Spinal cord (tissue), 10 donors: ENCODE results near the gene ACO2. TPM values are rescaled to one million over a fixed set of nuclear protein-coding genes. Genes with fewer than 3 reads are reported as not detected.

Experiments
- DNase-seq, 6 donors: peaks; one replicate each; pipeline versions ENCODE4 v3.0.0 to v3.0.0-alpha.2; 2013 to 2015; ENCODE audit warnings: low spot score in 6 of 6, low read depth in 4 of 6
- H3K27ac ChIP-seq: one replicate; pipeline ENCODE4 v1.5.1; 2013; ENCODE audit warnings: low read depth, low read length, control low read depth
- H3K27me3 ChIP-seq: one replicate; pipeline ENCODE4 v1.6.1; 2013; ENCODE audit warnings: low read length; ENCODE audit not compliant: control insufficient read depth, insufficient read depth
- H3K36me3 ChIP-seq: one replicate; pipeline ENCODE4 v1.6.1; 2013; ENCODE audit warnings: low read length; ENCODE audit not compliant: control insufficient read depth, insufficient read depth
- H3K4me1 ChIP-seq: one replicate; pipeline ENCODE4 v1.6.1; 2013; ENCODE audit warnings: low read length; ENCODE audit not compliant: control insufficient read depth, insufficient read depth
- H3K4me3 ChIP-seq: one replicate; pipeline ENCODE4 v1.5.1; 2013; ENCODE audit warnings: low read depth, low read length, control low read depth
- H3K9me3 ChIP-seq: one replicate; pipeline ENCODE4 v1.6.1; 2013; ENCODE audit warnings: low read length; ENCODE audit not compliant: control insufficient read depth, insufficient read depth
- WGBS: methylation state at CpG from one replicate; pipeline ENCODE4 v1.1.5; 2013; ENCODE audit warnings: missing lambda C conversion rate; ENCODE audit not compliant: insufficient coverage; 5-methylcytosine and 5-hydroxymethylcytosine counted together
- polyA plus RNA-seq, 2 donors: library from polyadenylated mRNA; unstranded; fragments of 120-200 nt; gene quantifications; one replicate each; pipeline ENCODE4 v1.2.1, GENCODE V29; 2013; ENCODE audit not compliant: insufficient read length in 2 of 2
- total RNA-seq, 2 donors: library from RNA; depleted of rRNA in 1 of 2; stranded (reverse); fragments of 120-200 nt in 1 of 2; fragments of >200 nt in 1 of 2; gene quantifications; one replicate each; pipeline versions ENCODE4 v1.2.3 to v1.2.4, GENCODE V29; 2013 to 2014
- donor health status: healthy.

The ACO2 gene
- total and polyA plus RNA-seq, 4 donors, result 101 to 183 (median 147) TPM

DNA sequence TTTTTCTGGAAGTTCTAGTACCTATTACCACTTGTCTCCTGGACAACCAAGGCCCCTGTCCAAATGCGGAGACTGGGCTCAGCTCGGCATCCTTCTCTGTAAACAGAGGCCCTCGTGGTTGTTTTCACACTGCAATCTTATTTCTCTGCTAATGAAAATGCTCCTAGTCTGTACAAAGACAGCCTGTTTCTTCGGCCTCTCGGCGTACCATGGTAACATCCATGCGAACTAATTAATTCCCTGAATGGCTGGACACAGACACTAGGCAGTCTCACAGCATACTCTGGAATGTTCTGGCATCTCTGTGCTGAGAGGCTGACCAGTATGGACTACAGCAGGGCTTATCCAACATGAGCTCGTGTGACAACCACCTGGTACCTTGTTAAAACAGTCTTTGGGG is 69.7 kb downstream of the ACO2 start:
- DNase-seq, result peak in 5 of 6 donors; percentile 52 to 92 (median 79)
- Histone ChIP-seq H3K27me3 (no peaks in the 10 kb centered on the region), H3K27ac (peak overlapping the region; percentile 85), H3K9me3 (no peaks in the 10 kb centered on the region), H3K36me3 (peaks cover 41% of the 10 kb centered on the region), H3K4me3 (no peak overlapping the region), H3K4me1 (peaks cover 70% of the 10 kb centered on the region)
- 38% methylated on average over 8 of the region's 8 CpGs for WGBS

DNA sequence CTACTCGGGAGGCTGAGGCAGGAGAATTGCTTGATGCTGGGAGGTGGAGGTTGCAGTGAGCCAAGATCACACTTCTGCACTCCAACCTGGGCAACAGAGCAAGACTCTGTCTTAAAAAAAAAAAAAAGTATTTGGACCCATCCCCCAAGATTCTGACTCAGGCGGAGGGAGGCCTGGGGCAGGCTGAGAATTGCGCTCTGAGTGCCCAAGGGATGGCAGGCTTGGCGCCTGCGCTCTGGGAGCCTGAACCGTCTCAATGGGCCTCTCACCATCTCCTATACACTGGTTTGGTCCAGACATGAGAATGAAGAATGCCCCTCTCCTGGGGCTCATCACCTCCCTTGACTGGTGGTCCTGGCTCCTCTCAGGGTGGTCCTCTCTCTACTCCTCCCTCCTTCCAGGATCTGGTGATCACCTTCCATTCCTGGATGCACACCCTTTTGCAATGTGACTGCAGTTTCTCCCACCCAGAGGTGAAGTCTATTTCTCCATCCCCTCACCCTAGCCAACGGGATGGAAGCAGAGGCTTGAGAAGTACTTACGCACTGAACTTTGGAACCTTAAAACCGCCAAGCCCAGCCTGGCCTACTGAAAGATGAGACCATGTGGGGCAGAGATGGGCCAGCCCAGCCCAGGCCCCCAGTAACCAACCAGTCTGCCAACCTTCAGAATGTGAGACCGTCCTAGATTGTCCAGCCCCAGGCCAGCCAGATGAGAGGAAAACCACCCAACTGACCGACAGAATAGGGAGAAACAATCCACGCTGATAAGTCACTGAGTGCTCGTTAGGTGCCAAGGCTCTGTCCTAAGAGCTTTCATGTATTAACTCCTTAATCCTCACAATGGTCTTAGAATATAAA is 70.5 kb downstream of the ACO2 start:
- DNase-seq, result no peak
- H3K4me3 ChIP-seq, result no peak overlapping the region
- WGBS, result 61% methylated on average over 12 of the region's 13 CpGs
- peaks cover 34% of the 10 kb centered on the region for H3K36me3 ChIP-seq
- H3K9me3 ChIP-seq, result no peaks in the 10 kb centered on the region
- H3K27ac ChIP-seq, result peak overlapping the region; percentile 85
- H3K4me1 ChIP-seq, result peaks cover 67% of the 10 kb centered on the region
- no peaks in the 10 kb centered on the region for H3K27me3 ChIP-seq

GRCh38 chr22:41540006-41540315 is 71.0 kb downstream of the ACO2 start:
- peak overlapping the region; percentile 85 for H3K27ac ChIP-seq
- H3K27me3 ChIP-seq, result no peaks in the 10 kb centered on the region
- DNase-seq, result no peak
- WGBS, result 74% methylated on average over 3 of the region's 3 CpGs
- no peak overlapping the region for H3K4me3 ChIP-seq
- no peaks in the 10 kb centered on the region for H3K9me3 ChIP-seq
- peaks cover 32% of the 10 kb centered on the region for H3K36me3 ChIP-seq
- peaks cover 68% of the 10 kb centered on the region for H3K4me1 ChIP-seq

DNA sequence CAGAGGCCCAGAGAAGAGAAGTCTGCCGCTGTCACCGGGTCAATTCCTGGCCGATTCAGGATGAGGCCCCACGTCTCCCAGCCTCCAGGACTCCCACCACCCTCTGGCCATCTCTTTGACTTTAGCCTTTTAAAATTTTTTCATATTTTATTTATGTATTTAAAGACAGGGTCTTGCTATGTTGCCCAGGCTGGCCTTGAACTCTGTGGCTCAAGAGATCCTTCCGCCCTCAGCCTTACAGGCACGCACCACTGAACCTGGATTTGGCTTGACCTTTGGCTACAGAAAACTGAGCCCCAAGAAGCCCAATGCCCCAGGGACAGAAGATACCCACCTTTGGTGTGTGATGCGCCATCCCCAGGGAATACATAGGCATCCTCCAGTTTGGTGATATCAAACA is 71.4 kb downstream of the ACO2 start:
- H3K4me3 ChIP-seq, result no peak overlapping the region
- WGBS, result 100% methylated on average over 4 of the region's 7 CpGs
- H3K4me1 ChIP-seq, result peaks cover 73% of the 10 kb centered on the region

GRCh38 chr22:41541484-41541883 is 72.6 kb downstream of the ACO2 start:
- Histone ChIP-seq H3K27me3 (no peaks in the 10 kb centered on the region), H3K9me3 (no peaks in the 10 kb centered on the region), H3K36me3 (peaks cover 27% of the 10 kb centered on the region), H3K27ac (no peak overlapping the region), H3K4me3 (no peak overlapping the region), H3K4me1 (peaks cover 76% of the 10 kb centered on the region)
- no peak for DNase-seq
- 84% methylated on average over 3 of the region's 3 CpGs for WGBS

More for the DNA sequence above, 71.4 kb downstream of the ACO2 start:
- Histone ChIP-seq H3K36me3 (peaks cover 32% of the 10 kb centered on the region), H3K9me3 (no peaks in the 10 kb centered on the region), H3K27me3 (no peaks in the 10 kb centered on the region), H3K27ac (peak overlapping the region; percentile 85)
- no peak for DNase-seq

DNA sequence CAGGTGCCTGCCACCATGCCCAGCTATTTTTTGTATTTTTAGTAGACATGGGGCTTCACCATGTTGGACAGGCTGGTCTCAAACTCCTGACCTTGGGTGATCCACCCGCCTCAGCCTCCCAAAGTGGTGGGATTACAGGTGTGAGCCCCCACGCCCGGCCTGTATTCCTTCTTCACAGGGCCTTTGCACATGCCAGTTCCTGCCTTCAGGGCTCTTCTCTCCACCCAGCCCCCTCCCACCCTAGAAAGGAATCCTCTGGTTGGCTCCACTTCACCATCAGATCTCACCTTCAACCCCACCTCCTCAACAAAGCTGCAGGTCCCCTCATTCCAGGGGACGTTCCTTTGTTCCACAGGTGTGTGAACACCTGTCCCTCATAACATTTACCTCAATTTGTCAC is 73.3 kb downstream of the ACO2 start:
- H3K9me3 ChIP-seq, result no peaks in the 10 kb centered on the region
- peaks cover 71% of the 10 kb centered on the region for H3K4me1 ChIP-seq
- H3K27me3 ChIP-seq, result no peaks in the 10 kb centered on the region
- no peak overlapping the region for H3K4me3 ChIP-seq
- peaks cover 23% of the 10 kb centered on the region for H3K36me3 ChIP-seq
- 98% methylated on average over 4 of the region's 4 CpGs for WGBS
- no peak for DNase-seq
- no peak overlapping the region for H3K27ac ChIP-seq

DNA sequence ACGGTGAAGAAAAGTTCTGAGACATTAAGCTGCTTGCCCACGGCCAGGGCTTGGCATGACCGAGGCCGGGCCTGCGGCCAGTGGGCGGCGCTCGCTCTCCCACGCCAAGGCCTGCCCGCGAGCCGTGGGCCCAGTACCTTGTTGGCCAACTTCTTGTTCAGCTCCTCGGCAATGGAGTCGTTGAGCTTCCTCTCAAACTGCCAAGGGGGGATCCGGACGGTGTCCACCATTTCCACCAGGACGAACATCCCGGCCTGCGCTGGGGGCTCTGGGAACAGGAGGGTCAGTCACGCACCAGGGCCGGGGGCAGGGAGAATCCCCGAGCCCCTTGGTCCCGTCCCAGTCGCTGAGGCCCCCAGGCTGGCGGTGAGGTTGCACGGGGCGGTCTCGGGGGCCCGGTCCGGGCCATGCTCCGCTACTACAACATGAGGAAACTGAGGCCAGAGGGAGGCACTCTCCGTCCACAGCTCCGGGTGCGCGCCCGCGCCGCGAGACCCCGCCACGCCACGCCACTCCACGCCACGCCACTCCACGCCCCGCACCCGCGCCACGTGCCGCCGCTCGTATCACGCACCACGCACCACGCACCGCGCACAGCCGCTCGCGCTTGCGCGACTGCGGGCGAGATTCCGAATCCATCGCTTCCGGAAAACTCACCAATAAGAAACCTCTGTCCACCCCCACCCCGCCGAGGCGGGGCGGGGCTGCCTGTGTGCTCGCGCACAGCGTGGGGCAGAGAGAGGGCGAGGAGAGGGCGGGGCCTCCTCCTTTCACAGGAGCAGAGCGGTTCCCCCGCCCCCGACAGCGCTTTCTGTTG is 75.1 kb downstream of the ACO2 start, which contains the start of gene POLR3H:
Gene POLR3H, minus strand, starts transcription at position 617 of the 817 bp plus-strand sequence. Its CDS starts 369 bp downstream, at position 248.
- Histone ChIP-seq H3K27me3 (no peaks in the 10 kb centered on the region), H3K27ac (peak within 1 kb of the TSS; percentile 97), H3K9me3 (no peaks in the 10 kb centered on the region), H3K4me3 (peak within 1 kb of the TSS; percentile 93), H3K4me1 (peaks cover 54% of the 10 kb centered on the region), H3K36me3 (peaks cover 15% of the 10 kb centered on the region)
- peak; percentile 94 to 99 (median 97) for DNase-seq
- WGBS, result under 1% methylated on average over 80 of the region's 80 CpGs

- Histone ChIP-seq H3K36me3 (peaks cover 7% of the 10 kb centered on the region), H3K4me3 (peak overlapping the region; percentile 93), H3K9me3 (no peaks in the 10 kb centered on the region), H3K27me3 (no peaks in the 10 kb centered on the region), H3K27ac (peak overlapping the region; percentile 97), H3K4me1 (peaks cover 46% of the 10 kb centered on the region)
- no peak for DNase-seq
- WGBS, result 15% methylated on average over 12 of the region's 21 CpGs
Measured at GRCh38 chr22:41544671-41545476, 76.0 kb downstream of the ACO2 start.

DNA sequence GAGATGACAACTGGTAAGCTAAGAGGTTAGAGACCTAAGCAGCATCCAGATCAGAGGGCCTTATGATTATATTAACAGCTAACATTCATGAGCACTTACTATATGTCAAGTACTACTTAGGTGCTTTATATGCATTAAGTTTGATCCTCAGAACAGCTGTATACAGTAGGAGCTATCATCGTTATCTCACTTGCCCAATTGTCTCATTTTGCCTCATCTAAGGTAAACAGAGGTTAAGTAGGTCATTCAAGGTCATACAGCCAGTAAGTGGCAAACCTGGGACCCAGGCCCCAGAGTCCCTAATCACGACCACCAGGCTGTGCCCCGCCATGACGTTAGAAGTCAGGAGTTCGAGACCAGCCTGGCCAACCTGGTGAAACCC is 79.9 kb downstream of the ACO2 start:
- Histone ChIP-seq H3K9me3 (no peaks in the 10 kb centered on the region), H3K36me3 (no peaks in the 10 kb centered on the region), H3K27me3 (no peaks in the 10 kb centered on the region), H3K4me1 (peaks cover 23% of the 10 kb centered on the region), H3K27ac (no peak overlapping the region), H3K4me3 (no peak overlapping the region)
- DNase-seq, result no peak
- WGBS, result 96% methylated on average over 5 of the region's 5 CpGs
